WERI-Rb-1 (cell line): Measurements from ENCODE around the gene TEDC1.
A peak's percentile ranks its signal among the peaks of the same experiment; 100 is the strongest.

Source experiments
- DNase-seq: peaks from one replicate; pipeline ENCODE4 v3.0.0-alpha.2; 2020
- H3K27ac ChIP-seq: fragments of 250-450 bp; sonication (Bioruptor Pico); 2 replicates; pipeline ENCODE4 v1.5.1; 2020; ENCODE audit warnings: mild to moderate bottlenecking, moderate library complexity
- H3K27me3 ChIP-seq: fragments of 250-450 bp; sonication (Bioruptor Pico); 2 replicates; pipeline ENCODE4 v1.5.1; 2021; ENCODE audit warnings: mild to moderate bottlenecking, low read depth, moderate library complexity; ENCODE audit not compliant: insufficient read depth, severe bottlenecking
- H3K36me3 ChIP-seq: fragments of 250-450 bp; sonication (Bioruptor Pico); 2 replicates; pipeline ENCODE4 v1.5.1; 2020; ENCODE audit warnings: mild to moderate bottlenecking, moderate library complexity
- H3K4me3 ChIP-seq: 2 replicates; pipeline ENCODE4 v1.5.1; 2011; ENCODE audit warnings: low read depth, mild to moderate bottlenecking, control low read depth, low read length
- H3K9me3 ChIP-seq: fragments of 250-450 bp; sonication (Bioruptor Pico); 2 replicates; pipeline ENCODE4 v1.5.1; 2021; ENCODE audit warnings: mild to moderate bottlenecking, moderate library complexity; ENCODE audit not compliant: severe bottlenecking
- TF ChIP-seq, protein P1 (sequence below): IDR thresholded peaks from 2 replicates; pipeline ENCODE4 v1.5.1; 2011; ENCODE audit warnings: low read depth, mild to moderate bottlenecking, control low read depth, inconsistent platforms, low read length

The TEDC1 gene

DNA sequence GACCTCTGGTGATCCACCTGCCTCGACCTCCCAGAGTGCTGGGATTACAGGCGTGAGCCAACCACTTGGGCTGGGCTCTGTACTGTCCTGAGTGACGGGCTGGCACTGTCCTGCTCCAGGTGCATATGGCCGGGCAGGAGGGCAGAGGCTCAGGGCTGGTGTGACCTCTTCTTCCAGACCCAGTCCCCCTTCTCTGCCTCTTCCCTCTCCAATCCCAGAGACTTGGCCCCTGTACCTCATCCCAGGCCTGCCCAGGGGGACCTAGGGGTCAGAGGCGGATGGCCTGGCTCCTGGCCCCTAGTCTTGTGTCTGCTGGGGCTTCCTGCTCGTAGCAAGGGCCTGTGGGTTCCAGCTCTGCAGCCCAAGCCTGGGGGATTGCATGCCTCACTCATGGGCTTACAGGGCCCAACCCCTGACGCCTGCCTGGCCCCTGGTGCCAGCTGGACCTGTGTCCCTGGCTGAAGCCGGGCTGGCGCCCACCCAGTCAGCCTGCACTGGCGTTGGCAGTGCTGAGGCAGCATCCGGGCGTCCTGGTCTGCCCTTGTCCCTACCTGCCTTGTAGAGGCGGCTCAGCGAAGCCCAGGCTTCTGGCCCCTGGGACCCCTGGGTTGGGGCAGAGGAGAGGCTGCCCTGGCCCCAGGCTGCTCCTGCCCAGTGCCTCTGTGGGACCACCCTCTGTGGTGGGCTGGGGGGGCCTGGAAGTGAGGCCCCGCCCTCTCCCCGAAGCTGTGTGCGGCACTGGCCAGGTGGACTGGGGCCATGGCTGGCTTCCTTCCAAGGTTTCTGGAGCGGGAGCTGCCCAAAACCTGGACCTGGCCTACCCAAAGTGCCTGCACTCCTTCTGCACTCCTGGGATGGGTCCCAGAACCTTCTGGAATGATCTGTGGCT, 4.3 kb downstream of the TEDC1 start:
- Histone ChIP-seq H3K9me3 (no peaks in the 10 kb centered on the region), H3K27me3 (no peaks in the 10 kb centered on the region), H3K36me3 (peaks cover 22% of the 10 kb centered on the region), H3K4me3 (no peak overlapping the region), H3K27ac (no peak overlapping the region)
- no peak for DNase-seq
- TF ChIP-seq, protein P1, sequence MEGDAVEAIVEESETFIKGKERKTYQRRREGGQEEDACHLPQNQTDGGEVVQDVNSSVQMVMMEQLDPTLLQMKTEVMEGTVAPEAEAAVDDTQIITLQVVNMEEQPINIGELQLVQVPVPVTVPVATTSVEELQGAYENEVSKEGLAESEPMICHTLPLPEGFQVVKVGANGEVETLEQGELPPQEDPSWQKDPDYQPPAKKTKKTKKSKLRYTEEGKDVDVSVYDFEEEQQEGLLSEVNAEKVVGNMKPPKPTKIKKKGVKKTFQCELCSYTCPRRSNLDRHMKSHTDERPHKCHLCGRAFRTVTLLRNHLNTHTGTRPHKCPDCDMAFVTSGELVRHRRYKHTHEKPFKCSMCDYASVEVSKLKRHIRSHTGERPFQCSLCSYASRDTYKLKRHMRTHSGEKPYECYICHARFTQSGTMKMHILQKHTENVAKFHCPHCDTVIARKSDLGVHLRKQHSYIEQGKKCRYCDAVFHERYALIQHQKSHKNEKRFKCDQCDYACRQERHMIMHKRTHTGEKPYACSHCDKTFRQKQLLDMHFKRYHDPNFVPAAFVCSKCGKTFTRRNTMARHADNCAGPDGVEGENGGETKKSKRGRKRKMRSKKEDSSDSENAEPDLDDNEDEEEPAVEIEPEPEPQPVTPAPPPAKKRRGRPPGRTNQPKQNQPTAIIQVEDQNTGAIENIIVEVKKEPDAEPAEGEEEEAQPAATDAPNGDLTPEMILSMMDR: no peak

DNA sequence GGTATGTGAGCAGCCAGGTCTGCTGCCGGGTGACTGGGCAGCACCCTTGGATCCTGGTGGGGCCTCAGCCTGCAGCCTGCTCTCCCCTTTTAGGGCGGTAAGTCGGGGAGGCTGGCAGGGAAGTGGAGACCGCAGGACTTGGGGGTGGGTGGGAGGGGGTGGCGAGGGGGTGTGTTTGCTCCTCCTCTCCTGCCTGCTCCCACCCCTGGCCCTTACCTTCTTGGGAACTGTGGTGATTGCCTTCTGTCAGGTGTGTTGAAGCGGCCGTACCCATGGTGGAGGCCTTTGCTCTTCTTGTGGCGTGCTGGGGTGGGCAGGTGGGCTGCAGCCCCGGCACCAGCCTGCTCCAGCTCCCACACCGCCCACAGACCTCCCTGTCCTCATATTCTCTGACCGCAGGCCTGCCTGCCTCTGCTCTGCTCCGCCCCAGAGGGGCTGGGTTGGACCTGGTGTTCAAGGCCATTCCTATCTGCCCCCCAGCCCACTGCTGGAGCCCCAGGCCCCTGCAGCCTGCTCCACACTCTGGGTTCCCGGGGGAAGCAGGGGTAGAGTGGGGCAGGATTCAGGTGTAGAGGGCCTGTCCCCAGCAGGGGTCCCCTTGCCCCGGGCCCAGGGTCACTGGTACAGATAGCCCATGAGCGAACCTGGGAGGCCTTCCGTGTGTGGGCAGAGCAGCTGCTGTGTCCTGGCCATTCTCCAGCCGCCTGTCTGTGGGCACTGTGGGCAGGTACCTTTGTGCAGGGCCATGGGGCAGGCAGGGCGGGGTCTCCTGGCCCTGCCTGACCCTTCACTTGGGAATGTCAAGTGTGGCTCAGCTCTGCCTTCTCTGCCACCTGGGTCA, 5.2 kb downstream of the TEDC1 start:
- Histone ChIP-seq H3K9me3 (no peaks in the 10 kb centered on the region), H3K27me3 (no peaks in the 10 kb centered on the region), H3K4me3 (no peak overlapping the region), H3K36me3 (peaks cover 22% of the 10 kb centered on the region), H3K27ac (no peak overlapping the region)
- TF ChIP-seq, protein P1: no peak
- DNase-seq: no peak

DNA sequence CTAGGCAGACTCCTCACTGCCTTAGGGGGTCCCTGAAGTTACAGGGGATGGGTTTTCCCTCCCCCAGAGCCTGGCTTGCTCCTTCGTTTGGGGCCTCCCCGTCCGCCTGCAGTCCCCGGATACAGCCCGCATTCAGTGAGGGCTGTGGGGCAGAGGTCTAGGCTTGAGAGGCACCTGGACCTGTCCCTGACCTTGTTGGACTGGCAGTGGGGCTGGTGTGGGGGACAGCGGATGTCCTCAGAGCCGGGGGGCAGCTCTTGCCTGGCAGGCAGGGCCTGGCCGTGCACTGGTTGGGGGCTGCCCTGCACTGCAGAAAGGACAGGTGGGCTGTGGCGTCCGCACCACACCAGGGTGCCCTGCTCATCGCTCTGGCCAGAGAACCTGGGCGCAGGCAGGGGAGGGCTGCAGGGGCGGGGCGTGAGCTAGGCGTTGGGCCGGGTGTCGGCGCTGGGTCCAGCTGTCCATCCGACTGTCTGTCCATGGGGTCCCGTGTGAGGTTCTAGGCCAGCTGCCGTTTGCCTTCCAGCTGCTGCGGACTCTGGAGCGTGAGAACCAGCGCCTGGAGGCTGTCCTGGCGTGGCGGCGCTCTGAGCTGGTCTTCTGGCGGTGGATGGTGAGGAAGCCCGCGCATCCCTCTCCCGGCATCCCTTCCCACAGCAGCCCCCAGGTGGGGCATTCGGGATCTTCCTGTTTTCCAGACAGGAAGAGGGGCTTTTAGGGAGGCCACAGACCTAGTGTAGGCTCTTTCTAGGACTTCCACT, 6.0 kb downstream of the TEDC1 start:
- DNase-seq: no peak
- peaks cover 22% of the 10 kb centered on the region for H3K36me3 ChIP-seq
- H3K27me3 ChIP-seq: no peaks in the 10 kb centered on the region
- no peaks in the 10 kb centered on the region for H3K9me3 ChIP-seq
- peak overlapping the region; percentile 92 for H3K27ac ChIP-seq
- no peak overlapping the region for H3K4me3 ChIP-seq
- TF ChIP-seq, protein P1: no peak

DNA sequence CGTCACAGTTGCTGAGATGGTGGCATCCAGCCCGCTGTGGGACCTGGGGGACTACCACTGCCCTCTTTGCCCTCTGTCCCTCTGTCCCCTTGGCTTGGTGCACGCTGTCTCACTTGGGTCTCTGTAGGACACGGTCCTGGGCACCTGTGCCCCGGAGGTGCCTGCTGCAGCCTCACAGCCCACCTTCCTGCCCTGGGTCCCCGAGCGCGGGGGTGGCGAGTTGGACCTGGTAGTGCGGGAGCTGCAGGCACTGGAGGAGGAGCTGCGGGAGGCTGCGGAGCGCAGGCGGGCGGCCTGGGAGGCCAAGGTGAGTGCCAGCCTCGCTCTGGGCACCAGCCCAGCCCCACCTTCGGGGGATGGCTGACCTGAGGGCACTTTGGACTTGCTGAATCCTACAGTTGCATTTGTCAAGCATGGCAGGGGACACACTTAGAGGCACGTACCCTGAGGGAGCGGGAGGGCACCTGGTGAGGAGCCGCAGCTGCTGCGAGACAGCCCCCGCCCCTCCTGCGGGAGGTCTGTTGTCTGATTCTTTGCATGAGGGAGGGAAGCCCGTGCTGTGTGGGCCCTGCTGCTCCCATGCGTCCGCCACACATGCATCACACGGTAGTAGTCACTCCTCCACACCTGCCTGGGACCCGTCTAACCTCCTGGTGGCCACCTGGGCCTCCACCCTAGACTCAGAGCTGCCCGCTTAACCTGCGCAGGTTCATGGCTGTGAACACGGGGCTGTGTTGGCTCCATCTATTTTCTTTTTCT, 6.8 kb downstream of the TEDC1 start:
- Histone ChIP-seq H3K27ac (peak overlapping the region; percentile 92), H3K4me3 (no peak overlapping the region), H3K36me3 (peaks cover 14% of the 10 kb centered on the region), H3K9me3 (no peaks in the 10 kb centered on the region), H3K27me3 (no peaks in the 10 kb centered on the region)
- no peak for DNase-seq
- TF ChIP-seq, protein P1: no peak
